Activated B cell treated with CpG ODN at 0.5 μM for 24 hours (primary cell): Measurements from ENCODE around the gene NCBP2L. TPM values are rescaled to one million over a fixed set of nuclear protein-coding genes. Genes with fewer than 3 reads are reported as not detected.

Source experiments
- ATAC-seq: fragments of 200-7000 bp; cut with Tn5 transposase; one replicate; pipeline ENCODE4 v1.10.0; 2021; ENCODE audit warnings: low read depth, mild to moderate bottlenecking, moderate library complexity
- CTCF ChIA-PET: fragments of 350-600 bp; sonication (Branson Sonifier 250); formaldehyde crosslinking; loops from one replicate; lab custom pipeline; 2021; ENCODE audit warnings: antibody characterized with exemption; lab: Charles Lee
- POLR2A ChIA-PET: fragments of 350-600 bp; sonication (Branson Sonifier 250); formaldehyde crosslinking; loops from one replicate; lab custom pipeline; 2021; ENCODE audit warnings: antibody characterized with exemption; lab: Charles Lee
- DNase-seq: peaks from one replicate; pipeline ENCODE4 v3.0.0; 2022
- H3K27ac Mint-ChIP-seq: one replicate; pipeline ENCODE4 v1.8.0; 2020; ENCODE audit warnings: mixed read lengths
- H3K27me3 Mint-ChIP-seq: one replicate; pipeline ENCODE4 v1.8.0; 2021; ENCODE audit warnings: mixed read lengths
- H3K36me3 Mint-ChIP-seq: one replicate; pipeline ENCODE4 v1.8.0; 2021; ENCODE audit warnings: low read depth, mixed read lengths
- H3K4me1 Mint-ChIP-seq: one replicate; pipeline ENCODE4 v1.8.0; 2021; ENCODE audit warnings: mixed read lengths
- H3K4me3 Mint-ChIP-seq: one replicate; pipeline ENCODE4 v1.8.0; 2020; ENCODE audit warnings: mild to moderate bottlenecking, mixed read lengths
- H3K9me3 Mint-ChIP-seq: one replicate; pipeline ENCODE4 v1.8.0; 2020; ENCODE audit warnings: mixed read lengths
- intact Hi-C: fragments of 100-400 bp; cut with micrococcal nuclease; formaldehyde crosslinking; loops from one replicate; pipeline ENCODE4 v1.15.1; 2024
- total RNA-seq: library from RNA; stranded (reverse); gene quantifications from 2 replicates; pipeline ENCODE4 v1.2.3, GENCODE V29; 2022
- TF ChIP-seq, protein P1 (sequence below): fragments of 200-600 bp; IDR thresholded peaks from one replicate; pipeline ENCODE4 v1.8.0; 2022; ENCODE audit warnings: antibody characterized with exemption, mild to moderate bottlenecking

The NCBP2L gene
- total RNA-seq, 1 donor from 2014 or later = not detected

DNA sequence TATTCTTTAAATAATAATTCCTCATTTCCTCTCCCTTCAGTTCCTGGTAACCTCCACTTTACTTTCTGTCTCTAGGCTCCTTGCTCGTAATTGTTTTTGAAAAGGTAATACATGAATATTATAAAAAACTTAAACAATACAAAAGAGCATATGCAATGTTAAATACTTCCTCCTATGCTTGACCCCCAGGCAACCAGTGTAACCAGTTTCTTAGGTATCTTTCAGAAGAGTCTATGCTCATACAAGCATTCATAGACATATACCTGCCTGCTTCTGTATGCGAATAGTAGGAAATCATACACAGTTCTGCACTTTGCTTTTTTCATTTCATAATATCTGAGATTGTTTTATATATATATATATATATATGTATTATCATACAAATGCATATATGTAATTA lies 45.5 kb downstream of the NCBP2L start:
- CTCF ChIA-PET = no interaction called here
- intact Hi-C loops = no loop called here
- H3K36me3 Mint-ChIP-seq = peaks cover 1% of the 10 kb centered on the region
- H3K27me3 Mint-ChIP-seq = peaks cover 23% of the 10 kb centered on the region
- POLR2A ChIA-PET = no interaction called here
- H3K4me3 Mint-ChIP-seq = no peak overlapping the region
- TF ChIP-seq, protein P1, sequence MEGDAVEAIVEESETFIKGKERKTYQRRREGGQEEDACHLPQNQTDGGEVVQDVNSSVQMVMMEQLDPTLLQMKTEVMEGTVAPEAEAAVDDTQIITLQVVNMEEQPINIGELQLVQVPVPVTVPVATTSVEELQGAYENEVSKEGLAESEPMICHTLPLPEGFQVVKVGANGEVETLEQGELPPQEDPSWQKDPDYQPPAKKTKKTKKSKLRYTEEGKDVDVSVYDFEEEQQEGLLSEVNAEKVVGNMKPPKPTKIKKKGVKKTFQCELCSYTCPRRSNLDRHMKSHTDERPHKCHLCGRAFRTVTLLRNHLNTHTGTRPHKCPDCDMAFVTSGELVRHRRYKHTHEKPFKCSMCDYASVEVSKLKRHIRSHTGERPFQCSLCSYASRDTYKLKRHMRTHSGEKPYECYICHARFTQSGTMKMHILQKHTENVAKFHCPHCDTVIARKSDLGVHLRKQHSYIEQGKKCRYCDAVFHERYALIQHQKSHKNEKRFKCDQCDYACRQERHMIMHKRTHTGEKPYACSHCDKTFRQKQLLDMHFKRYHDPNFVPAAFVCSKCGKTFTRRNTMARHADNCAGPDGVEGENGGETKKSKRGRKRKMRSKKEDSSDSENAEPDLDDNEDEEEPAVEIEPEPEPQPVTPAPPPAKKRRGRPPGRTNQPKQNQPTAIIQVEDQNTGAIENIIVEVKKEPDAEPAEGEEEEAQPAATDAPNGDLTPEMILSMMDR = no peak
- no peak overlapping the region for H3K27ac Mint-ChIP-seq
- ATAC-seq = no peak
- DNase-seq = no peak
- H3K9me3 Mint-ChIP-seq = no peaks in the 10 kb centered on the region
- H3K4me1 Mint-ChIP-seq = peaks cover 14% of the 10 kb centered on the region

DNA sequence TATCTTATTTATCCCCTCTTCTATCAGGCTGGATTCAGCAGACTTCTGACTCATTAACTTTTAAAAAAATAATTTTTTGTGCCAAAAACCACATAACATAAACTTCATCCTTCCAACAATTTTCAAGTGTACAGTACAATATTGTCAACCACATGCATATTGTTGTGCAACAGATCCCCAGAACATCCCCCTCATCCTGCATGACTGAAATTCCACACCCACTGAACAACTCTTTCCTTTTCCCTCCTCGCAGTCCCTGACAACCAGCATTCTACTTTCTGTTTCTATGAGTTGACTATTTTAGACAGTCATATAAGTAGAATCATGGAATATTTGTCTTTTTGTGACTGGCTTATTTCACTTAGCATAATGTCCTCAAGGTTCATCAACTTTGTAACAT lies 45.9 kb downstream of the NCBP2L start:
- intact Hi-C loops = no loop called here
- H3K4me1 Mint-ChIP-seq = peaks cover 14% of the 10 kb centered on the region
- POLR2A ChIA-PET = no interaction called here
- CTCF ChIA-PET = no interaction called here
- TF ChIP-seq, protein P1 = no peak
- H3K36me3 Mint-ChIP-seq = peaks cover 1% of the 10 kb centered on the region
- H3K9me3 Mint-ChIP-seq = no peaks in the 10 kb centered on the region
- H3K27me3 Mint-ChIP-seq = peaks cover 24% of the 10 kb centered on the region
- no peak overlapping the region for H3K4me3 Mint-ChIP-seq
- no peak overlapping the region for H3K27ac Mint-ChIP-seq
- DNase-seq (no peak), ATAC-seq (no peak)

DNA sequence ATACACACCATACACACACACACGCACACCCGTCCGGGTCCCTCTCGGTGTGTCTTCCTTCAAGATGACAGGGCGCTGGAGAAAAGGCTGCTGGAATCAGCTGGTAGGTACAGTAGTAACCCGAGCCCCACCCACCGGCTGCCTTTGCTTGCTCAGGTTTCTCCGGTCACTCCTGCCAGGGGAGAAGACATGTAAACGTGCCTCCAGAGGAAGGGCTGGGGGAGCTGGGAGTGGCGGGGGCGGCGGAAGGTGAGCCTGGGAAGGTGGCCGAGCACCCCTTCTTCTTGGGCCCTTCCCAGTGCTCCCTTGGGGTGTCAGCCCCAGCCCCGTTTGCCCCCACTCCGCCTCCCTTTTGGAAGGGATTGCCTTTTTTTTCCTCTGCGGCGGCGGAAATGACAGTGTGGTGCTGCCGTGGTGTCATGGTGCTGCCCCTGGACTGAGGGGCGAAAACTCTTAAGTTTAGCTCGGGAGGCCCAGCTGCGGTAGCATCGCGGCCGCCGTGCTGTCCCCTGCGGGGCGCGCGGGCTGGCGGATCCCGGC lies 48.2 kb downstream of the NCBP2L start, which contains the start of gene MID2:
Gene MID2, plus strand, starts transcription at position 169 of the 540 bp plus-strand sequence. CDS start 561 bp downstream, outside the sequence.
- TF ChIP-seq, protein P1 = no peak
- H3K4me1 Mint-ChIP-seq = peaks cover 14% of the 10 kb centered on the region
- no peak for DNase-seq
- CTCF ChIA-PET = interaction anchor here (0.6 kb wide), 1 partner anchor 1237 kb away, joined by 3 read pairs; no protein-coding TSS in a partner anchor
- peak; percentile 48 for ATAC-seq
- peak within 1 kb of the TSS; percentile 41 for H3K27ac Mint-ChIP-seq
- H3K4me3 Mint-ChIP-seq = peak within 1 kb of the TSS; percentile 76
- POLR2A ChIA-PET = interaction anchor here (0.7 kb wide), 1 partner anchor 285 kb away, joined by 11 read pairs; no protein-coding TSS in a partner anchor
- no peaks in the 10 kb centered on the region for H3K36me3 Mint-ChIP-seq
- intact Hi-C loops = loop anchor here (5.0 kb wide), 1 partner anchor 267 kb away; the partner anchor contains the start of genes ATG4A and PSMD10
- H3K27me3 Mint-ChIP-seq = peaks cover 24% of the 10 kb centered on the region
- H3K9me3 Mint-ChIP-seq = no peaks in the 10 kb centered on the region

DNA sequence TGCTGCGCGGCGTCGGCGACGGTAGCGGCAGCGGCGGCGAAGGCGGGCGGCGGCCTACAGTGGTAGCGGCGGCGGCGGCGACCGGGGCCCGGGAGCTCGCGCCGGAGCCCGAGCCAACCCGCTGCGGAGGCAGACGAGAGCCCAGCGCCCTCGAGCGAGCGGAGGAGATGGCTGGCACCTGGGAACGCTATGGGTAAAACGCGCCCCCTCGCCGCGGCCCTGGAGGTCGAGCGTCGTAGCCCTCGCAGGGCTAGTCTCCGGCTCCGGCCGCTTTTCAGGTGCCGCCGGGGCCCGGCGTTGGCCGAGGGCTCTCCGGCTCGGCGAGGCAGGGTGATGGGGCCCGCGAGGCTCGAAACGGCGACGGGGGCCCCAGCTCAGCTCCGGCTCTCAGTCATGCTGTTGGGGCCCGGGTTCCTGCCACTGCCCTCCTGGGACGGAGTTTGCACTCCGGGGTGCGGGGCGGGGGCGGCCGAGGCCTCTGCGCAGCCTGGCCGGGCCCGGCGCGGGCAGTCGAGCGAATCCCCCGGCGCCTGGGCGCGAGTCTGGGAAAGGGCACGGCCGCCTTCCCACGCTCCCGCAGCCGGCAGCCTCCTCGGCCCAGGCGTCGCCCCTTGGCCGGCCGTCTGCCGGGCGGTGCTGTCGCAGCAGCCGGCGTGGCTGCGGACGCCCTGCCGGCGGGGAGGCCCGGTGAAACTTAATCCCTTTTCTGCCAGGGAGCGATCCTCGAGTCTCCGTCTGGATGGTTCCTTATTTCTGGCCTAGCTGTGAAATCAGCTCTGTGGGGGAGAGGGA lies 48.9 kb downstream of the NCBP2L start:
- intact Hi-C loops = loop anchor here (5.0 kb wide), 1 partner anchor 266 kb away; the partner anchor contains the start of genes ATG4A and PSMD10
- Mint-ChIP-seq H3K4me1 (peaks cover 14% of the 10 kb centered on the region), H3K27ac (no peak overlapping the region), H3K36me3 (no peaks in the 10 kb centered on the region), H3K9me3 (no peaks in the 10 kb centered on the region), H3K4me3 (peak overlapping the region; percentile 74), H3K27me3 (peaks cover 24% of the 10 kb centered on the region)
- DNase-seq (peak; percentile 25), ATAC-seq (peak; percentile 73)
- ChIA-PET CTCF (no interaction called here), POLR2A (no interaction called here)
- TF ChIP-seq, protein P1 = no peak
